Mesenteric fat pad (tissue), 1 donor: ENCODE measurements around the gene NINJ1. TPM values are rescaled to one million over a fixed set of nuclear protein-coding genes. Genes with fewer than 3 reads are reported as not detected.

Experiments
- DNase-seq: peaks from one replicate; pipeline ENCODE4 v3.0.0-alpha.2; 2020; ENCODE audit warnings: low spot score
- total RNA-seq: library from RNA; stranded (reverse); fragmentation: NEBNext Ultra II Directional; extraction: Animal tissue kit (Norgen Biotek cat#: 25700); gene quantifications from one replicate; pipeline ENCODE4 v1.2.1, GENCODE V29; 2021
- donor health status: DM: yes; HTN: yes; CAD: no.

Gene NINJ1
- total RNA-seq, 1 donor from 2014 or later: 58.8 TPM

DNA sequence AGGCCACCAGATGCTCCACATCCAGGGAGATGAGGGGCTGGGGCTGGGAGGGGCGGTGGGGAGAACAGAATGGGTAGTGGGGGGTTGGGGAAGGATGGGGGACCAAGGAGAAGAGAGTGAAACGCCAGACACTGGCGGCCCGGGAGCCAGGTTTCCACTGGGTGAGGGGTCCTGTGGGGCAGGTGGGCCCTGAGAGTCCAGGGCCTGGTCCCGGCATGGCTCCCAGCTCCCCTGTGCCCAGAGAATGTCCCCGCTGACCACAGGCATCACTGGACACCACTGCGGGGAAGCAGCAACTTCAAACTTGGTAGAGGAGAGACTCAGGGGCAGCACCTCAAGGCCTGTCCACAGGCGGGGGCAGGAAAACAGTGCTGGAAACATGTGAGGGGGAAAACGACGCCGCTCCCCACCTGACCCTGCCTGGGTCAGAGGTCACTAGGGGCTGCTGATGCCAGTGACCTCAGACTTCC is 13.2 kb downstream of the NINJ1 start:
- DNase-seq: peak; percentile 60

- DNase-seq: peak; percentile 98
Measured at GRCh38 chr9:93119953-93120845, 13.9 kb downstream of the NINJ1 start.

DNA sequence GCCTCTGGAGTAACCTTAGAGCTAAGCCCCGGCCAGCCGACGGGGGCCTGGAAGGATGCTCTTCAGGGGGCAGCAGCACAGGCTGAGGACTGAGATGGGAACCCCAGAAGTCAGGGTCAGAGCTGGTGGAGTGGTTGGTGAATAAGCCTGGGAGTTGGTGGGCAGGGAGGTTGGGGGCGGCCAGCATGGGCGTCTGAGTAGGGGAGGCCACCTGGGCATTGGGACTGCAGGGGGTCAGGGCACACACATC is 14.4 kb downstream of the NINJ1 start:
- DNase-seq: no peak

DNA sequence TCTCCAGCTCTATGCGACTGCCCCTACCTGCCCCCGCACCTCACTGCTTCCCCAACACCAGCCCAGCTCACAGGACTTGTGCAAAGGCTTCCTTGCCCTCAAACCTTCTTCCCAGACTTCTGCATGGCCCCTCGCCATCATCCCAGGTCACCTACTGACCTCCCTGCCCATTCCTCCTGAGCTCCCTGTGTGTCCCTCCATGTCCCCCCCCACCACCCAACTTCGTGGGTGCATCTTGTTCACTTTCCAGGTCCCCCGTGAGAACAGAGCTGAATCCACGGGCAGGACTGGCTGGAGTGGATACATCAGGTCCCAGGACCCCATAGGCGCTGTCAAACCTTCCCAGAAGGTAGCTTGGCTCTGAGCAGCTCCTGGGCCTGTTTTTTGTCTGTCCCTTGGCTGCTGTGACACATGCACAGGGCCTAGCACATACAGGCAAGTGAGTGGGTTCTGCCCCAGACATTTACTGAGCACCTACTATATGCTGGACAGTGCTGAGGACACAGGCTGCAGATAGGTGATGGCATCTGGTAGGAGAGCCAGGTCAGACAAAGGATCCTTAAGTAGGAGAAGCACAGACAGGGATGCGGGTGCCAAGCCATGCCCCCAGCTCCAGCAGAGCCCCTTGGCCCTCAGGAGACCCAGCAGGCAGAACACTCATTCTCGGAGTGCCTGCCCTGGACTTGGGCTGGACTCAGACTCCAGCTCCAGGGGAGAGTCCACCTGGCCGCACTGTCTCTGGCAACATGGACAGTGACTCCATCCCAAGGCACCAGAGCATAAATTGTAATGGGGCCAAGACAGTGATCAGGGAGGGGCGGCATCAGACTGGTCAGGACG is 15.0 kb downstream of the NINJ1 start:
- peak; percentile 85 for DNase-seq

DNA sequence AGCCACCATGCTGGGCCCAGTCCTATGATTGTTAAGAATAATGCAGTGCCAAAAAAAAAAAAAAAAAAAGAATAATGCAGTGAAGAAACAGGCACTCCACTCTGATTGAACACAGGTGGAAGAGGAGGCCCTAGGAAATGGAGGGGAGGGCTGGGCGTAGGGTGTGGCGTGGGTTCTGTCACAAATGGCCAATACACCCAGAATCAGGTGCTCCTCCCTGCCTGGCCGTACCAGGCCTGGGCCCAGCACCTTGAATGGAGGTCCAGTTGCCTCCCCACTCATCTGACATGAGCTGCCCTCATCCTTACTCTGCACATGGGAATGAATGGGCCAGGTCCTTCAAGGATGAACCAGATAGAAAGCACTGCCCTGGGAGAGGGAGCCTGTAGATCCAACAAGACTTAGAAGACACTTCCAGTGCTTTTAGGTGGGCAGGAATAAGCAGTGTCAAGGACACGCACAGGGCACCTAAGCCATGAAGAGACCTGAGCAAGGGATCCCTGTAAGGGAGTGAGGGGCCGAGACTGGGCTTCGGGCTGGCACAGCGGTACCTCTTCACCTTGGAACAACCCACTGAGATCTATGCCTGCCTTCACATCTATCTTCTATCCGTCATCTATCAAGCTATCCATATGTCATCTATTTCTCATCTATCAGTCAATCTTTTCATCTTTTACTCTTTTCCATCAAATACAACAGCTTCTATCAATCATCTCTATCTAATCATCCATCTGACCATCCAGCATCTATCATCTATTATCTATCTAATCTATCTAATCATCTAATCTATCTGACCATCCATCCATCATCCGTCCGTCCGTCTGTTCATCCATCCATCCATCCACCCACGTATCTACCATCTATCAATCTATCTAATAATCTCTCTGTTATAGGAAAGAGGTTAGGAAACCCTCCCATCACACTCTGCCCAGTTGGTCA is 15.9 kb downstream of the NINJ1 start:
- DNase-seq: peak; percentile 72

DNA sequence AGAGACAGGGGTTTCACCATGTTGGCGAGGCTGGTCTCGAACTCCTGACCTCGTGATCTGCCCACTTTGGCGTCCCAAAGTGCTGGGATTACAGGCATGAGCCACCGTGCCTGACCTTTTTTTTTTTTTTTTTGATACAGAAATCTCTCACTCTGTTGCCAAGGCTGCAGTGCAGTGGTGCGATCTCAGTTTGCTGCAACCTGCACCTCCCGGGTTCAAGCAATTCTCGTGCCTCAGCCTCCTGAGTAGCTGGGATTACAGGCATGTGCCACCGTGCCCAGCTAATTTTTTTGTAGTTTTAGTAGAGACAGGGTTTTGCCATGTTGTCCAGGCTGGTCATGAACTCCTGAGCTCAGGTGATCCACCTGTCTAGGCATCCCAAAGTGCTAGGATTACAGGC is 16.5 kb downstream of the NINJ1 start:
- peak; percentile 33 for DNase-seq

GRCh38 chr9:93116072-93116961 is 17.7 kb downstream of the NINJ1 start:
- DNase-seq: peak; percentile 90

GRCh38 chr9:93115486-93116071 is 18.5 kb downstream of the NINJ1 start:
- DNase-seq: no peak

- DNase-seq: no peak
Measured at GRCh38 chr9:93114984-93115335, 19.1 kb downstream of the NINJ1 start.

DNA sequence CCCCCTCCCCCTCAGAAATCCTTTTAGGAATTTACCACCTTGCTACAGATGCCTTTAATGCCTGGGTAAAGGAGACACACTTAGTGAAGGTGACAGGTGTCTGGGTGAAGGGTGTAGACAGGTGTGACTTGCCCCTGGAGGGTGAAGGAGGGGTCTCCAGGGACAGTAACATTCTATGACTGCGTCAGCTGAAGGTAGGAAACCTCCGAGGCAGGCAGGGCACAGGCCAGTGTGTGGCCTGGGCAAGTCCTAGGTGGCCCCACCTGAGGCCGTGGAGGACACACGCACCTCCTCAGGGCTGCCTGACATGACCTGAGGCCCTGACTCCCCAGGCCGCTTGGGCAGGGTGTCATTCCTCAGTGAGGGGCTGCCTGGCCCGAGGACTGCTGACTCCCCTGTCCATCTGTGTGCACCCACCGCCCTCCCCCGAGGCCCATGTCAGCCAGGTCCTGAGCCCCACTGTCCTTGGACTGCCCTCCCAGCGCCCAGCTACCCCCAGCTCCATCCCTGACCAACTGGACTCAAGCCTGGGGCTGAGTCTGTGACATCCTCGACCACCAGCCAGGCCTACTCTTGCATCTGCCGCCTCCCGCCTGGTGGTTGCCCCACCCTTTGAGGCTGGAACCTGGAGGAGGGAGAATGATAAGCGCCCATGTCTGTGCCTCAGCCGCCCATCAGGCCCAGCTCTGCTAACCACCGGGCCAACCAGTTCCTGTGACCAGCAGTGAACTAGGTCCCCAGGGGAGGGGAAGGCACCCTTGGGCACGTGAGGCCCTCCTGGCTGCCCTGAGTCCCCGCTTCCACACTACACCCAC is 19.7 kb downstream of the NINJ1 start:
- DNase-seq: peak; percentile 76

DNA sequence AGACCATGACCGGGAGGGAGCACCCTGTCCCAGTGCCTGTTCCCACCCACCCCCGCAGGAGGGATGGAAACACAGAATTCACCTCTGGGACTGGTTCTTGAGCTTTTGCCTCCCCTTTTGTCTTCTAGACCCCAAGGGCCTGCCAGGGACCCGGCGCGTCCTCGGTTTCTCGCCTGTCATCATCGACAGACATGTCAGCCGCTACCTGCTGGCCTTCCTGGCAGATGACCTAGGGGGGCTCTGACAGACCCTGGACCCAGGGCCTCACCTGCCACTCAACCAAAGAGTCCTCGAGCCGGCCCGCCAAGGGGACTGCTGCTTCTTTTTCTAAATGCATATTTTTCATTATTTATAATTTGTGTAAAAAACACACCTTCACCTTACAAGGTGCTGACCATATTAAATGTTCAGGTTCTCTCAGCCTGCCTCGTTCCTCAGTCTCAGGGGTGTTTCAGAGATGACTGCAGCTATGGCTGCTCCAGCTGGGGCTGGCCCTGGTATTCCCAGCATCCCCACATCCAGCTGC is 21.1 kb downstream of the NINJ1 start:
- DNase-seq: peak; percentile 72

- peak; percentile 84 for DNase-seq
Measured at GRCh38 chr9:93112116-93112863, 21.8 kb downstream of the NINJ1 start.

- DNase-seq: peak; percentile 88
Measured at GRCh38 chr9:93111371-93112115, 22.5 kb downstream of the NINJ1 start.

GRCh38 chr9:93111001-93111370 is 23.1 kb downstream of the NINJ1 start:
- DNase-seq: peak; percentile 83

GRCh38 chr9:93110311-93110855 is 23.7 kb downstream of the NINJ1 start:
- peak; percentile 82 for DNase-seq

GRCh38 chr9:93108291-93109041 is 25.6 kb downstream of the NINJ1 start:
- DNase-seq: peak; percentile 85
